DMS53 (cell line): ENCODE data around the gene HLA-B.

Experiments
- DNase-seq: peaks from one replicate; lab custom pipeline; 2025; lab: John Stamatoyannopoulos, UW

The HLA-B gene

DNA sequence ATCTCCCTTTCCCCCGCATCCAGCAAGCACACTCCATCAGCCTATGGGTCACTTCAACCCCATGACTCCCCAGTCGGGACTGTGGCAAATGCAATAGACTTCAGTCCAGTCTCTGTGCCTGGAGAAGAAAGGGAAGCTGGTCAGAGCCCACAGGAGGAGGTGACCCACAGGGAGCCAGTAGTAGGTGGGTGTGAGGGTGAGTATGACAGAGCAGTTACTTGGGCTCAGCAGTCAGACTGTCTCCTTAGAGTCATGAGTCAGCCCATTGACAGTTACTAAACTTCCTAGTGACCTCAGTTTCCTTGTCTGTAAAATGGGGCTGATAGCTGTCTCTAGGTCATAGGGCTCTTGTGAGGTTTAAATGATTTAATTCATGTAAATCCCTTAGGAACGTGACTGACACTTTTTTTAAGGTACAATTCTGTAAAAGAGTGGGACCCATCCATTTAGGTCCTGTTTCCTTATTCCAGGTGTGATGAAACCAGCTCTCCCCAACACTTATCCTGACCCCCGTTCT is 51.2 kb downstream of the HLA-B start:
- DNase-seq: no peak

DNA sequence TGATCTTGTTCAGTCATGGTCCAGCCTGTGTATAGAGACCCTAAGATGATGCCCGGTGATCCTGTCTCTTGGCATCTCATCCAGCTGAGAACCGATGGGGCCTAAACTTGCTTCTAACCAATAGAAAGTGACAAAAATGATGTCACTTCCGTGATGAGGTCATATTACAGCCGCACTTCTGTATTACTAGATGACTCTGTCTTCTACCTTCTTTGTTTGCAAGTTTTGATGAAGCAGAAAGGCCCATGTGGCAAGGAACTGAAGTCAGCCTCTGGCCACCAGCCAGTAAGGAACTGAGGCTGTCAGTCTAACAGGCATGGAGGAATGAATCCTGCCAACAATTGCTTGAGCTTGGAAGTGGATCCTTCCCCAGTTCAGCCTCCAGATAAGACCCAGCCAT is 52.3 kb downstream of the HLA-B start:
- no peak for DNase-seq
